ENCODE measurements around the gene FBN1. TPM values are rescaled to one million over a fixed set of nuclear protein-coding genes. Genes with fewer than 3 reads are reported as not detected.

FBN1 gene
- total RNA-seq, 1 donor = 0.52 TPM

DNA sequence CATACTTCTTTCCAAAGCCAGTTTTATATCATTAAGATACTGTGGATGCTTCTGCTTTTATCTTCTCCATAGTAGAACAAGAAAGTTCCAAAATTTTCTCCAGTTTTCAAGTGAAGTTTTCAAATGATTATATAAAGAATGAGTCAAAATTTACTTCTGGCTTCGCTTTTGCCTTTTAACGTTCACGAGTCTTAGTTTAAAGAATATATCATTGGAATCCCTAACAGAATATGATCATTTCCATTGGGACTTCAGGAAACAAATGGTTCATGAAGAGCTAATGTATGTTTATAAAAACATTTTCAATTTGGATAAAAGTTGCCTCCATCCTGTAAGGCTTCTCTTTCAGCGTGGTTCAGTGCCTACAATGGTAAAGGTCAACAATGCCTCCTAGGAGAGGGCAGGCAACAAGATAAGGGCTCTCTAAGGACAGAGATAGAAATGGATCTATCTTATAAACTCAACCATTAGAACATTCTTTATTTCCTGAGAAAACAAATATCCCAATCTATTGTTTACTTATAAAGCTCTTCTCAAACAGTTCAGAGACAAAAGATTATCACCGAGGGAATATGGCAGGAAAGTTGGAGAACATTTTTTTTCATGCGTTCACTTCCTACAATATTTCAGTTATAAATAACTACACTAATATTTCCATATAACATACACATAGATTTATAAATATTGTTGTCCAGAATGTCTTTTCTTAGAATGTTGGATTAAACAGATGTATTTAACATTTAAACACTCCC lies 60.5 kb downstream of the FBN1 start:
- no peaks in the 10 kb centered on the region for H3K4me1 ChIP-seq (ENCODE audit: insufficient read depth, low read length)
- no peaks in the 10 kb centered on the region for H3K9me3 ChIP-seq (ENCODE audit: low read depth, low read length)
- no peak overlapping the region for H3K4me3 ChIP-seq (ENCODE audit: low read length)
- no peaks in the 10 kb centered on the region for H3K27me3 ChIP-seq (ENCODE audit: insufficient read depth, low read length)

DNA sequence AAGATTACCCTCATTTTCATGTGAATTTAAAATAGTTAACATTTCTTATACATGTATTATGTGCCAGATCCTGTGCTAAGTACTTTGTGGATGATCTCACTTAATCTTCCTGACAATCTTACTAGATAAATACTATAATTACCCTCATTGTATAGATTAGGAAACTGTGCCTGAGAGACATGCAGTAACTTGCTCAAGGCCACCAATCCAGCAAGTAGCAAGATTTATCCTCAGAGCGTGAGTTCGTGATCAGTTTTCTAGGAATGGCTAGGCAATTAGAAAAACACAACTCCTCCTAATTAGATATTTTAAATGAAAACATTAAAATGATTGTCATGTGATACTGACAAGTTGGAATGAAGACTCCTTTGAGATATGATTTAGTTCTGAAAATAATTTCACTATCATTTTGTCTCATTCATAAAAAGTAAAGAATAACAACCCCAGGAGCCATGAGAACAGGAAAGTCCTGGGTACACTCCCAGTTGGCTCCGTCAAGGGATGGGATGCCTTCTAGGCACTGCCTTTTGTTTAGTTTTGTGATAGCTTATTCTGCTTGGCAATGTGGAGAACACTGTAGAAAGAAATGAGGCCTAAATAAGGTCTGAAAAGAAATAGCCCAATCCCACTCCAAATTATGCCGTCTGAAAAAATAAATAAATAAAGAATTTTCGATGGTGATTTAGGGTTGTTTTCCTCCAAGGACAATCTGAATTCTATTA lies 61.3 kb downstream of the FBN1 start:
- H3K27me3 ChIP-seq (ENCODE audit: insufficient read depth, low read length) = no peaks in the 10 kb centered on the region
- H3K9me3 ChIP-seq (ENCODE audit: low read depth, low read length) = no peaks in the 10 kb centered on the region
- H3K4me3 ChIP-seq (ENCODE audit: low read length) = no peak overlapping the region
- no peaks in the 10 kb centered on the region for H3K4me1 ChIP-seq (ENCODE audit: insufficient read depth, low read length)

DNA sequence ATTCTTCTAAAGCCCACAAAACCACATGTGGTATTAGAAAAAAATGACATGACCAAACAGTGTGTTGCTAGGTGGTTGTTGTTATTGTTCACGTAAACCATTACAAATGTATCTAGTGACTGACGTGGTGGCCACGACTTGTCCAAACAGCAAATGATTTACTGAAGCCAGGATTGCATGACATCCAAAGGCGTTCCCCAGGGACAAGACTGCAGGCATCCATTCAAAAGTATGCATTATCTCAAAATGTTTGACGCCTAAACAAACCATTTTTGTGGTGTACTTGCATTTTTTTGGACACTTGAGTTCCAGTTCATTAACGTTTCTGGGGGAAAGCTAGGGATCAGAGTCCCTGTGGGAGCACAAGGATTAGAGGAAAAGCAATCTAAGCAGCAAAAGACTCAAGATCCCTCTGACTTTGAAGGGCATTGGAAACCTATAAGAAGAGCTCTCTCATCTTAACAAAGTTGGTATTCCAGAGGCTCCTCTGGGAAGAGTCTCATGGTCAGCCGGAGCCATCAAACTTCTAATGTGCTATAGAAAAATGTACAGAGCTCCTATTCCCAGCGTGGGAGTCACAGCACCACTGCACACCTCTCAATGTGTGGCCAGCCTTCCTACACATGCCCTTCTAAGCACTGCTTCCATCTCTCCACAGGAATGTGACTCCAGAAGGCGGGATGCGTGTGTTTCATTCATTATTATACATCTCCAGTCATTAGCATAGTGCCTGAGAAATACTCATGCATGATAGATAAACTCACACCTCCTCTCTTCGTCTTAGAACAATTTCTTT lies 62.9 kb downstream of the FBN1 start:
- no peaks in the 10 kb centered on the region for H3K4me1 ChIP-seq (ENCODE audit: insufficient read depth, low read length)
- H3K27me3 ChIP-seq (ENCODE audit: insufficient read depth, low read length) = no peaks in the 10 kb centered on the region
- no peak overlapping the region for H3K4me3 ChIP-seq (ENCODE audit: low read length)
- H3K9me3 ChIP-seq (ENCODE audit: low read depth, low read length) = no peaks in the 10 kb centered on the region

DNA sequence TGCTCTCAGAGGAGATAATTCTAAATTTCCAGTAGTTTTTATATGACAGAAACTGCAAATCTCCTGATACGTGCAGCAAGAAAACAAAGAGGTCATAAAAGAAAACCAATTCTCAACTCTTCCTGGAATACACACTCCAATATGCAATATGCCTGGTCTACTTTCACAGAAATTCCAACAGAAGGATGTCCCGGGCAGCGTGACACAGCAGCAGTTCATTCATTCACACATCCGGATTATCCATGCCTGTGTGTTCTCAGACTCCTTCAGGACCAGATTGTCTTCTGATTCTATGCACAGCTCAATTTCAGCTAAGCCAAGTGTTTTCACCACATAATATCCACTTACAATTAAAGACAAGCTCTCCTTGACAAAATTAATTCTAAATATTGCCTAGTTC lies 64.3 kb downstream of the FBN1 start:
- Histone ChIP-seq H3K27me3 (ENCODE audit: insufficient read depth, low read length) (no peaks in the 10 kb centered on the region), H3K4me3 (ENCODE audit: low read length) (no peak overlapping the region), H3K4me1 (ENCODE audit: insufficient read depth, low read length) (no peaks in the 10 kb centered on the region), H3K9me3 (ENCODE audit: low read depth, low read length) (no peaks in the 10 kb centered on the region)

DNA sequence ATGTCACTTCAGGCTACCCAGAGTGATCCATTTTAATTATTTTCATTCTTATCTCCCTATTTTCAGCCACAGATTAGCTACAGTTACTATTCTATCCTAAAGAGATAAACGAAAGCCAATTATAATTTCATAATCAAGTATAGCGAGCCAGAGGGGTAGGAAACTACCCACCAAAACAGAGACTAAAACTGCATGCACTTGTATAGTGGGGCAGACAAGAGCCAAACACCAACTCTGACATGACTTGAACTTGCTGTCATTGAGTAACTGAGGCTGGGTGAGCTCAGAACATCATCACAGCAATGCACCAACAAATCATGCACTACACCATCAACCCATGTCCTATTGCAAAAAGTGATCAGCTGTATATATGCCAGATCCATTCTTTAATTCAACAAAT lies 64.8 kb downstream of the FBN1 start:
- no peaks in the 10 kb centered on the region for H3K27me3 ChIP-seq (ENCODE audit: insufficient read depth, low read length)
- H3K4me1 ChIP-seq (ENCODE audit: insufficient read depth, low read length) = no peaks in the 10 kb centered on the region
- H3K9me3 ChIP-seq (ENCODE audit: low read depth, low read length) = no peaks in the 10 kb centered on the region
- no peak overlapping the region for H3K4me3 ChIP-seq (ENCODE audit: low read length)

DNA sequence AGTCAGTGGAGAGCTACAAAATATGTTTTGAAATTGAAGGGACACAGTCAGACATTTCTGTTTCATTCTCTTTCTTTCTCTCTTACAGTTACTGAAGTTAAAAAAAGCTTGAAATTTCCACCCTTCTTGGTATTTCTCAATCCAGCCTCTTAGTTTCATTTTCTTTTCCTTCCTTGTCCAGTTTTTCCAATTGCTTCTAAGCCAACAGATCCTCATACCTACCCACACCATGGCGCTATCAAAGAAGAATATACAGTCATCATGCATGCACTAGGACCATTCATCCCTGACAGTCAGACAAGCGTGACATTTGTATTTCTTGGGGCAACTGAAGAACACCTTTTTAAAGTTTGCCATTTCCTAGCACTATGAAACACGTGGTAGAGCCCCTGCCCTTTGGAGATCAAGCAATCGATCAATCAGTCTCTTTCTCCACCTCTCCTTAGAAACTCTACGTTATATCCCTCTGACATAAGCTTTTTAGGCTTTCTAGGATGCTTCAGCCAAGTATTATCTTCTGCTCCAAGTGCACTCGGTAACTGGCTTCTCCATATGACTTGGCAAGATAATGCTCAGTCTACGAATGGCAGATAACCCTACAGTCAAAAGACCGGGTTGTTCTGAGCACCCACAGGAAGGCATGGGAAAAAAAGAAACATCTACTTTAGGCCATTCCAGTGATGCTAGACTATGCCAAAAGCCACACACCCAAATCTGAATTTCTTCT lies 65.4 kb downstream of the FBN1 start:
- no peaks in the 10 kb centered on the region for H3K4me1 ChIP-seq (ENCODE audit: insufficient read depth, low read length)
- H3K27me3 ChIP-seq (ENCODE audit: insufficient read depth, low read length) = no peaks in the 10 kb centered on the region
- no peak overlapping the region for H3K4me3 ChIP-seq (ENCODE audit: low read length)
- H3K9me3 ChIP-seq (ENCODE audit: low read depth, low read length) = no peaks in the 10 kb centered on the region

- H3K27me3 ChIP-seq (ENCODE audit: insufficient read depth, low read length) = no peaks in the 10 kb centered on the region
- H3K4me1 ChIP-seq (ENCODE audit: insufficient read depth, low read length) = no peaks in the 10 kb centered on the region
- H3K4me3 ChIP-seq (ENCODE audit: low read length) = no peak overlapping the region
- no peaks in the 10 kb centered on the region for H3K9me3 ChIP-seq (ENCODE audit: low read depth, low read length)
These were observed 66.5 kb downstream of the FBN1 start for GRCh38 chr15:48578965-48579364.

- Histone ChIP-seq H3K9me3 (ENCODE audit: low read depth, low read length) (no peaks in the 10 kb centered on the region), H3K27me3 (ENCODE audit: insufficient read depth, low read length) (no peaks in the 10 kb centered on the region), H3K4me1 (ENCODE audit: insufficient read depth, low read length) (no peaks in the 10 kb centered on the region), H3K4me3 (ENCODE audit: low read length) (no peak overlapping the region)
These were observed 68.0 kb downstream of the FBN1 start for GRCh38 chr15:48577469-48577868.

- Histone ChIP-seq H3K4me3 (ENCODE audit: low read length) (no peak overlapping the region), H3K9me3 (ENCODE audit: low read depth, low read length) (peaks cover under 1% of the 10 kb centered on the region), H3K4me1 (ENCODE audit: insufficient read depth, low read length) (no peaks in the 10 kb centered on the region), H3K27me3 (ENCODE audit: insufficient read depth, low read length) (no peaks in the 10 kb centered on the region)
These were observed 71.3 kb downstream of the FBN1 start for GRCh38 chr15:48574187-48574586.

- H3K9me3 ChIP-seq (ENCODE audit: low read depth, low read length) = peaks cover 4% of the 10 kb centered on the region
- no peak overlapping the region for H3K4me3 ChIP-seq (ENCODE audit: low read length)
- H3K4me1 ChIP-seq (ENCODE audit: insufficient read depth, low read length) = no peaks in the 10 kb centered on the region
- H3K27me3 ChIP-seq (ENCODE audit: insufficient read depth, low read length) = no peaks in the 10 kb centered on the region
These were observed 71.7 kb downstream of the FBN1 start for GRCh38 chr15:48573780-48574179.

DNA sequence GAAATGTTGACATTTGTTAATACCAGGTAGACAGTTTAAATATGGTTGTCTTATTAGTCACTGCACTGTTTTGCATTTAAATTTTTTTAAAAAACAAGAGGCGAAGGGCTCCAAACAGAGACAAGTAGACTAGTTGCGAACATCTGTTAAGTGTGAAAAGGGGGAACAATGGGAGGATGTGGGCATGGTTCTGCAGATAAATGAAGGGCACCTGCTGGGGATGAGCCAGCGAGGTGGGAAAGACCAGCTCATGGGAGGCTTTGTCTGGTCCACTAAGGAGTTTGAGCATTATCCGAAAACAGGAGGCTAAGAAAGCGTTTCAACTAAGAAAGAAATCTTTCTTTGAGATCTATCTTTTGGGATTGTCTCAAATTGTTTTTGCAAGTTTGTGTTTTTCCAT lies 72.7 kb downstream of the FBN1 start:
- Histone ChIP-seq H3K9me3 (ENCODE audit: low read depth, low read length) (peaks cover 4% of the 10 kb centered on the region), H3K4me3 (ENCODE audit: low read length) (no peak overlapping the region), H3K27me3 (ENCODE audit: insufficient read depth, low read length) (no peaks in the 10 kb centered on the region), H3K4me1 (ENCODE audit: insufficient read depth, low read length) (no peaks in the 10 kb centered on the region)

GRCh38 chr15:48571510-48571909 lies 74.0 kb downstream of the FBN1 start:
- H3K4me1 ChIP-seq (ENCODE audit: insufficient read depth, low read length) = no peaks in the 10 kb centered on the region
- no peak overlapping the region for H3K4me3 ChIP-seq (ENCODE audit: low read length)
- H3K9me3 ChIP-seq (ENCODE audit: low read depth, low read length) = peaks cover 4% of the 10 kb centered on the region
- H3K27me3 ChIP-seq (ENCODE audit: insufficient read depth, low read length) = no peaks in the 10 kb centered on the region

GRCh38 chr15:48570822-48571221 lies 74.7 kb downstream of the FBN1 start:
- no peaks in the 10 kb centered on the region for H3K4me1 ChIP-seq (ENCODE audit: insufficient read depth, low read length)
- H3K27me3 ChIP-seq (ENCODE audit: insufficient read depth, low read length) = no peaks in the 10 kb centered on the region
- peaks cover 4% of the 10 kb centered on the region for H3K9me3 ChIP-seq (ENCODE audit: low read depth, low read length)
- no peak overlapping the region for H3K4me3 ChIP-seq (ENCODE audit: low read length)

- Histone ChIP-seq H3K9me3 (ENCODE audit: low read depth, low read length) (peaks cover 4% of the 10 kb centered on the region), H3K4me3 (ENCODE audit: low read length) (no peak overlapping the region), H3K27me3 (ENCODE audit: insufficient read depth, low read length) (no peaks in the 10 kb centered on the region), H3K4me1 (ENCODE audit: insufficient read depth, low read length) (no peaks in the 10 kb centered on the region)
These were observed 75.8 kb downstream of the FBN1 start for GRCh38 chr15:48569591-48570302.
